22Rv1 (cell line): ENCODE measurements around the gene WSB1.
"Not testable (repeated sequence)": the region's sequence is repeated elsewhere in the genome, so short reads cannot be mapped to it uniquely, and the experiment has no call there.

Source experiments
- H3K27ac ChIP-seq: fragments of 450-650 bp; 2 replicates; pipeline ENCODE4 v1.5.1; 2017
- ZFX ChIP-seq: fragments of 450-650 bp; IDR thresholded peaks from 2 replicates; pipeline ENCODE4 v1.6.1; 2017; ENCODE audit warnings: antibody characterized with exemption, borderline replicate concordance
- TF ChIP-seq, protein P1 (sequence below): fragments of 450-650 bp; IDR thresholded peaks from 2 replicates; pipeline ENCODE4 v1.5.1; 2017; ENCODE audit warnings: mild to moderate bottlenecking

Gene WSB1

DNA sequence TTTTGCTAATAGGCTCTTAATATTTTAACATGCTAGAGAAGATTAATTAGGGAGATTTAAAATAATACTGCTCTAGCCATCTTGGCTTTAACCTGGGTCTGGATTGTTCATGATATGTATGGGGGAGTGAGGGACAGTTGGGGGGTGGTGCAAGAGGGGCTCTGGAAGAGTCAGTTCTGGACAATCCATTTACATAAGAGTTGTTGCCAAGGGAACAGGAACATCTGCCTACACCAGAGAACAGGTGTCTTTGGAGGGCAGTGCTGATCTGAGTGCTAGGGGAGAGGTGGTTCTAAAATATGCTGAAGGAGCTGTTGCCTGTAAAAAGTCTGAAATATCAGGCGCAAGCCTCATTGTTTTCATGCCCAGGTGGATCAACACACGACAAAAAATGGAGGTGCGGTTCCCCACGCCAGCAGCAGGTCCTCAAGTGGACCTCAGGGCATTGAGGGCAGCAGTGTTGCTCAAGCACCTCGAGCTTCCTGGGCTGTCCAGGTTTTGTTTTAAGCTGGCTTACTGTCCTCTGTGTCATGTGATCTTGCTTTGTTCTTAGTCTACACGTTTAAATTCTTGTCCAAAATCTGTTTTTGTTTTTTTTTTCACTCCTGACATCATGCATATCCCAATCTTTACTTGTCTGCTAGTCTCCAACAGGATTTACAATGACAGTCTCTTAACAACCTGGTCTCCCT lies 25.4 kb upstream of the WSB1 start:
- no peak for TF ChIP-seq ZFX
- TF ChIP-seq, protein P1, sequence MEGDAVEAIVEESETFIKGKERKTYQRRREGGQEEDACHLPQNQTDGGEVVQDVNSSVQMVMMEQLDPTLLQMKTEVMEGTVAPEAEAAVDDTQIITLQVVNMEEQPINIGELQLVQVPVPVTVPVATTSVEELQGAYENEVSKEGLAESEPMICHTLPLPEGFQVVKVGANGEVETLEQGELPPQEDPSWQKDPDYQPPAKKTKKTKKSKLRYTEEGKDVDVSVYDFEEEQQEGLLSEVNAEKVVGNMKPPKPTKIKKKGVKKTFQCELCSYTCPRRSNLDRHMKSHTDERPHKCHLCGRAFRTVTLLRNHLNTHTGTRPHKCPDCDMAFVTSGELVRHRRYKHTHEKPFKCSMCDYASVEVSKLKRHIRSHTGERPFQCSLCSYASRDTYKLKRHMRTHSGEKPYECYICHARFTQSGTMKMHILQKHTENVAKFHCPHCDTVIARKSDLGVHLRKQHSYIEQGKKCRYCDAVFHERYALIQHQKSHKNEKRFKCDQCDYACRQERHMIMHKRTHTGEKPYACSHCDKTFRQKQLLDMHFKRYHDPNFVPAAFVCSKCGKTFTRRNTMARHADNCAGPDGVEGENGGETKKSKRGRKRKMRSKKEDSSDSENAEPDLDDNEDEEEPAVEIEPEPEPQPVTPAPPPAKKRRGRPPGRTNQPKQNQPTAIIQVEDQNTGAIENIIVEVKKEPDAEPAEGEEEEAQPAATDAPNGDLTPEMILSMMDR = no peak
- H3K27ac ChIP-seq = no peak overlapping the region

DNA sequence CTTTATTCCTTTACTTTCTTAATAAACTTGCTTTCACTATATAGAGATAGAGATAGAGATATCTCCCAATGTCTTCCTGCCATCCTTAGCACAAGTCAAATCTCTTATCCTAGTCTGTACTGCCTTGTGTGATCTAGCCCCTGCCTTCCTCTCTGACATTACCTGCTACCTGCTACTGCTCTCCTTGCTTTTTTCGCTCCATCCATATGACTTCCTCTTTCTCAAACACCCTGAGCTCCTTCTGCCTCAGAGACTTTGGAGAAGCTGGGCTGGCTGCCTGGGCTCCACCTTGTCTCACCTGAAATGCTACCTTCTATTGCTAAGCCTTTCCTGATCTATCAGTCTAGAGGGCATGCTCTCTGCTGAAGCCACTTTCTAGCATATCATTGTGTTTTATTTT lies 24.7 kb upstream of the WSB1 start:
- H3K27ac ChIP-seq = no peak overlapping the region
- no peak for TF ChIP-seq ZFX
- TF ChIP-seq, protein P1 = no peak

DNA sequence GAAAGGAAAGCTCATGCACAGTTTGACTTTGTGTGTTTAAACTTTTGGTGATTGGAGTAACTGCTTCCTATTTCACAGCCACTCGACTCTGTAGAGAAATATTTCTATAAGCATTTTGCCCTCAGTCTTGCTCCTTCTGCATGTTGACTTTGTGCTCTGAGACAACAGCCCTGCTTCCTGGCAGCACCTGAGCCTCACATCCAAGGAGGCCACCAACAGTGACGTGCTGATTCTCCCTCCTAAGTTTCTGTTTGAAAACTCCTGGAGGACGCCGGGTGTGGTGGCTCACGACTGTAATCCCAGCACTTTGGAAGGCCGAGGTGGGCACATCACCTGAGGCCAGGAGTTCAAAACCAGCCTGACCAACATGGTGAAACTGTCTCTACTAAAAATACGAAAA lies 23.9 kb upstream of the WSB1 start:
- TF ChIP-seq ZFX = no peak
- TF ChIP-seq, protein P1 = no peak
- H3K27ac ChIP-seq = no peak overlapping the region

DNA sequence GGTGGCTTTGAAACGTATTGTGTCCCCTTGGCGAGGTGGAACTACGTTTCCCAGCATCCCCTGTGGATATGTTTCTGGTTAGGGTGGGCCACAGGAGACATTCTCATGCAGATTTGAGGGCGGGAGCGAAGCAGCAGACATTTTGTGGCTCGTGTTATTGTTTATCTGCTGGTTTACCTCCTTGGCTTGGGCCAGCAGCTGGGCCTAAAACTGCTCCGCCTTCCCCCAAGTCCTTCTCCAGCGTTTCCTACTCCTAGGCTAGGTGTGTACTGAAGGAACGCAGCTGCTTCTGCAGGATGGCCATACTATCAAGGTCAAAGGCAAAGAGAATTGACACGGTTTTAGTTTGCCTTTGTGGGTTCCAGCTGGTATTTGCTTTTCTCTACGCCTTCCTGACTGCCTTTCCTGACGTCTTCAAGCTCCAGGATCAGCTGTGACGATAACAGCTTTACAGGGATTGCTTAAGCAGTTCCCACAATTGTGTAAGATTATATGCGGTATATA lies 17.2 kb upstream of the WSB1 start:
- H3K27ac ChIP-seq = no peak overlapping the region

DNA sequence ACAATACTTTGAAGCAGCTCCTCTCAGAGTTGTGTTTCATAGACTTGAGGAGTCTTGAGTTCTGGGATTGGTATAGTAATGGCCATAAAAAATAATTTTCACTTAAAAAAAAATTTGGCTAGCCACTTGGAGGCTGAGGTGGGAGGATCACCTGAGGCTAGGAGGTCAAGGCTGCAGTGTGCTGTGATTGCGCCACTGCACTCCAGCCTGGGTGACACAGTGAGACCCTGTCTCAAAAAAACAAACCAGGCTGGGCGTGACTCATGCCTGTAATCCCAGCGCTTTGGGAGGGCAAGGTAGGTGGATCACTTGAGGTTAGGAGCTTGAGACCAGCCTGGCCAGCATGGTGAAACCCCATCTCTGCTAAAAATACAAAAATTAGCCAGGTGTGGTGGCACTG lies 14.8 kb upstream of the WSB1 start:
- H3K27ac ChIP-seq = not testable (repeated sequence)

More for the DNA sequence above, 17.2 kb upstream of the WSB1 start:
- no peak for TF ChIP-seq ZFX
- TF ChIP-seq, protein P1 = no peak

DNA sequence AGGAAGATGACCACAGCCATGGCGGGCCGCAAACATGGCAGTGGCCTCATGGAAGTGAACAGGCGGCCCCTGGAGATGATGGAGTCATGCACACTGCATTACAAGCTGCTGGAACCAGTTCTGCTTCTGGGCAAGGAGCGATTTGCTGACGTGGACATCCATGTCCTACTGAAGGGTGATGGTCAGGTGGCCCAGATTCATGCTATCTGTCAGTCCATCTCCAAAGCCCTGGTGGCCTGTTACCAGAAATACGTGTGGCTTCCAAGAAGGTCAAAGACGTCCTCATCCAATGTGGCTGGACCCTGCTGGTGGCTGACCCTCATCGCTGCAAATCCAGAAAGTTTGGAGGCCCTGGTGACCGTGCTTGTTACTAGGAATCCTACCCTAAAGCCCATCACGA lies 13.4 kb upstream of the WSB1 start:
- no peak overlapping the region for H3K27ac ChIP-seq
- TF ChIP-seq, protein P1 = no peak
- TF ChIP-seq ZFX = no peak

DNA sequence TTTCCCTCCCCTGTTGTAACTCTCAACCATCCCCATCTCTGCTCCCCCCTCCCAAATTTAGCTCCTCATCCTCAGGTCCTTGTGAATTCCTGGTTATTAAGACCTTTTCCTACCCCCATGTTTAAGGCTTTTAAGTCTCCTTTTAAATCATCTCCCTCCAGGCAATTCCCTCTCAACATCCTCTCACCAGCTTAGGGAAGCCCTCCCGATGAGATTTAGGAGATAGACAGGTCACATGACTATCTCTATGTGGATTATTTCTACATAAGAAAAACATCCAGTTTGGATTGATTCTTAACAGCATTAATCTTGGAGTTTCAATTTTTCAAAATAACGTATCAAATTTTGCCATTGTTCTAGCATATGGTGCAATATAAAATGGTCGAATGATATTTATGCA lies 12.5 kb upstream of the WSB1 start:
- TF ChIP-seq, protein P1 = no peak
- no peak for TF ChIP-seq ZFX

DNA sequence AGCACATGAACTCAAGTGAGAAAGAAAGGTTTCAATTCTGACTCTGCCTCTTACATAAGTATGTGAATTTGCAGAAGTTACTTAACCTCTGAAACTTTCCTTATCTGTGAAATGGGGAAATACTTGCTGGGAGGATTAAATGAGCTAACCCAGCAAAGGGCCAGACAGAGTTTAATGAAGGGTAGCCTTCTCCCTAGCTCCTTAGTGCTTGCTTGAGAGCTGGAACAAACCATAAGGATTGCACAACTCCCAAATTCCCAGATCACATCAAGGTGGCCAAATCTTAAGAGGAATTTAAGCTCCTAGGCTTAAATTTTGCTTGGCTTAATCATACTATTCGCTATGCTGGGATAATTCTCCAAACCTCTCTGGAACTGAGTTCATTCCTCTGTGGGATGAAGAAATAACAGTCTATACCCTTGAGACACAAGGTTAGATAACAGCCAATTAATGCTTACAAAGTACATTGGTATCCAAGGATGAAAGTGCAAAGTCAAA lies 11.8 kb upstream of the WSB1 start:
- no peak overlapping the region for H3K27ac ChIP-seq
- TF ChIP-seq, protein P1 = no peak
- no peak for TF ChIP-seq ZFX

More for the DNA sequence above, 12.5 kb upstream of the WSB1 start:
- H3K27ac ChIP-seq = no peak overlapping the region
